ENCODE measurements around the gene MOCS1.

The MOCS1 gene

GRCh38 chr6:39901670-39902069 lies 32.6 kb downstream of the MOCS1 start:
- no peak for DNase-seq

- DNase-seq: no peak
Observed at GRCh38 chr6:39901116-39901655, 33.1 kb downstream of the MOCS1 start.

- no peak for DNase-seq
Observed at GRCh38 chr6:39899554-39900295, 34.5 kb downstream of the MOCS1 start.

- DNase-seq: no peak
Observed at GRCh38 chr6:39898625-39899024, 35.6 kb downstream of the MOCS1 start.

GRCh38 chr6:39897698-39898097 lies 36.6 kb downstream of the MOCS1 start:
- DNase-seq: no peak

GRCh38 chr6:39896701-39897100 lies 37.6 kb downstream of the MOCS1 start:
- DNase-seq: no peak

- no peak for DNase-seq
Observed at GRCh38 chr6:39893286-39893685, 41.0 kb downstream of the MOCS1 start.

- no peak for DNase-seq
Observed at GRCh38 chr6:39892490-39893129, 41.7 kb downstream of the MOCS1 start.

- no peak for DNase-seq
Observed at GRCh38 chr6:39891976-39892375, 42.3 kb downstream of the MOCS1 start.

GRCh38 chr6:39891353-39891752 lies 42.9 kb downstream of the MOCS1 start:
- DNase-seq: no peak

- no peak for DNase-seq
Observed at GRCh38 chr6:39889229-39889628, 45.0 kb downstream of the MOCS1 start.

GRCh38 chr6:39887692-39888450 lies 46.4 kb downstream of the MOCS1 start:
- no peak for DNase-seq

- DNase-seq: no peak
Observed at GRCh38 chr6:39886871-39887270, 47.4 kb downstream of the MOCS1 start.

GRCh38 chr6:39885691-39886090 lies 48.6 kb downstream of the MOCS1 start:
- DNase-seq: no peak

GRCh38 chr6:39884696-39885095 lies 49.6 kb downstream of the MOCS1 start:
- no peak for DNase-seq

GRCh38 chr6:39882531-39882899 lies 51.7 kb downstream of the MOCS1 start:
- no peak for DNase-seq

- no peak for DNase-seq
Observed at GRCh38 chr6:39881851-39882530, 52.3 kb downstream of the MOCS1 start.

- DNase-seq: no peak
Observed at GRCh38 chr6:39880594-39880993, 53.7 kb downstream of the MOCS1 start.

GRCh38 chr6:39879535-39879934 lies 54.7 kb downstream of the MOCS1 start:
- DNase-seq: no peak

- no peak for DNase-seq
Observed at GRCh38 chr6:39876826-39877225, 57.4 kb downstream of the MOCS1 start.

- DNase-seq: no peak
Observed at GRCh38 chr6:39876111-39876510, 58.2 kb downstream of the MOCS1 start.

GRCh38 chr6:39873439-39873838 lies 60.8 kb downstream of the MOCS1 start:
- no peak for DNase-seq

GRCh38 chr6:39870950-39871349 lies 63.3 kb downstream of the MOCS1 start:
- DNase-seq: no peak

Data from activated naive CD4-positive, alpha-beta T cell (primary cell).